Uterus (tissue), 4 donors: Measurements from ENCODE around the gene PRPF38B. TPM values are rescaled to one million over a fixed set of nuclear protein-coding genes. Genes with fewer than 3 reads are reported as not detected.
"Not testable (repeated sequence)": the region's sequence is repeated elsewhere in the genome, so short reads cannot be mapped to it uniquely, and the experiment has no call there.

ENCODE experiments used
- DNase-seq, 2 donors: peaks; one replicate each; pipeline ENCODE4 v3.0.0-alpha.2; 2019 to 2020
- H3K27ac ChIP-seq, 2 donors: fragments of 200-600 bp; sonication (generic); 1 replicate in 1 of 2; 2 replicates in 1 of 2; pipeline ENCODE4 v1.5.1; 2016 to 2018
- H3K27me3 ChIP-seq, 2 donors: fragments of 200-600 bp; sonication (generic); one replicate each; pipeline ENCODE4 v1.5.1; 2018 to 2019; ENCODE audit warnings: control low read depth in 1 of 2
- H3K36me3 ChIP-seq, 2 donors: fragments of 200-600 bp; sonication (generic); one replicate each; pipeline ENCODE4 v1.5.1; 2019; ENCODE audit warnings: control low read depth in 1 of 2
- H3K4me1 ChIP-seq, 2 donors: fragments of 200-600 bp; sonication (generic); one replicate each; pipeline ENCODE4 v1.5.1; 2018 to 2019; ENCODE audit warnings: control low read depth in 1 of 2
- H3K4me3 ChIP-seq, 2 donors: fragments of 200-600 bp; sonication (generic); 1 replicate in 1 of 2; 2 replicates in 1 of 2; pipeline ENCODE4 v1.5.1; 2018 to 2019; ENCODE audit warnings: mild to moderate bottlenecking in 1 of 2
- H3K9me3 ChIP-seq, 2 donors: fragments of 200-600 bp; sonication (generic); one replicate each; pipeline ENCODE4 v1.5.1; 2019; ENCODE audit warnings: control low read depth in 1 of 2
- CTCF ChIP-seq, 4 experiments: fragments of 200-600 bp in 2 of 4; fragments of 450-650 bp in 2 of 4; sonication (generic) in 2 of 4; IDR thresholded peaks; one replicate each; pipeline ENCODE4 v1.5.1; 2016 to 2019; ENCODE audit warnings: antibody characterized with exemption in 4 of 4, mild to moderate bottlenecking in 2 of 4, moderate library complexity in 1 of 4
- POLR2A ChIP-seq, 2 donors: fragments of 450-650 bp; IDR thresholded peaks; one replicate each; pipeline ENCODE4 v1.6.1; 2016; ENCODE audit warnings: antibody characterized with exemption in 2 of 2, mild to moderate bottlenecking in 1 of 2, moderate library complexity in 1 of 2
- intact Hi-C: fragments of 100-400 bp; cut with DNase I; formaldehyde crosslinking; loops from one replicate; pipeline ENCODE4 v1.15.1; 2023; ENCODE audit warnings: low total_unique reads
- total RNA-seq, 4 donors: library from RNA; depleted of rRNA in 3 of 4; stranded (reverse); fragments of >200 nt in 3 of 4; gene quantifications; one replicate each; pipeline versions ENCODE4 v1.1.0 to v1.2.4, GENCODE V29; 2014 to 2023
- donor health status: DM: yes; HTN: yes; CAD: no.

PRPF38B gene
- total RNA-seq, 4 donors from 2014 or later, result 6.7 to 40.0 (median 29.1) TPM

- Histone ChIP-seq H3K9me3 (no peaks in the 10 kb centered on the region), H3K4me3 (no peak overlapping the region), H3K27ac (no peak overlapping the region), H3K36me3 (no peaks in the 10 kb centered on the region), H3K27me3 (no peaks in the 10 kb centered on the region), H3K4me1 (no peaks in the 10 kb centered on the region)
- no peak for DNase-seq
- intact Hi-C loops, result no loop called here
- TF ChIP-seq CTCF (IDR thresholded peaks at IDR 0.05), result no peak
- no peak for TF ChIP-seq POLR2A (IDR thresholded peaks at IDR 0.05)
These were observed 12.4 kb upstream of the PRPF38B start for GRCh38 chr1:108679586-108680213.

GRCh38 chr1:108681701-108682100 lies 10.4 kb upstream of the PRPF38B start:
- H3K27me3 ChIP-seq, H3K4me1 ChIP-seq, intact Hi-C loops, H3K36me3 ChIP-seq, H3K27ac ChIP-seq, DNase-seq, H3K4me3 ChIP-seq, H3K9me3 ChIP-seq: not testable (repeated sequence)

GRCh38 chr1:108685529-108685928 lies 6.6 kb upstream of the PRPF38B start:
- no peaks in the 10 kb centered on the region for H3K9me3 ChIP-seq
- H3K36me3 ChIP-seq, result no peaks in the 10 kb centered on the region
- no peak overlapping the region for H3K27ac ChIP-seq
- TF ChIP-seq CTCF (IDR thresholded peaks at IDR 0.05), result no peak
- no peak for DNase-seq
- intact Hi-C loops, result no loop called here
- no peaks in the 10 kb centered on the region for H3K27me3 ChIP-seq
- H3K4me1 ChIP-seq, result no peaks in the 10 kb centered on the region
- no peak overlapping the region for H3K4me3 ChIP-seq

GRCh38 chr1:108686614-108687313 lies 5.3 kb upstream of the PRPF38B start:
- no peak overlapping the region for H3K27ac ChIP-seq

GRCh38 chr1:108691128-108691941 lies 775 bp upstream of the PRPF38B start:
- no peaks in the 10 kb centered on the region for H3K9me3 ChIP-seq
- H3K27ac ChIP-seq, result peak overlapping the region; percentile 97
- no peaks in the 10 kb centered on the region for H3K4me1 ChIP-seq
- DNase-seq, result no peak
- TF ChIP-seq POLR2A (IDR thresholded peaks at IDR 0.05), result no peak
- TF ChIP-seq CTCF (IDR thresholded peaks at IDR 0.05), result no peak
- intact Hi-C loops, result no loop called here
- H3K36me3 ChIP-seq, result no peaks in the 10 kb centered on the region
- peak overlapping the region; percentile 95 to 98 for H3K4me3 ChIP-seq
- H3K27me3 ChIP-seq, result no peaks in the 10 kb centered on the region

More at GRCh38 chr1:108686614-108687313, 5.3 kb upstream of the PRPF38B start:
- no peak for DNase-seq
- Histone ChIP-seq H3K4me3 (no peak overlapping the region), H3K9me3 (no peaks in the 10 kb centered on the region), H3K36me3 (no peaks in the 10 kb centered on the region), H3K4me1 (no peaks in the 10 kb centered on the region), H3K27me3 (no peaks in the 10 kb centered on the region)
- TF ChIP-seq CTCF (IDR thresholded peaks at IDR 0.05), result no peak
- intact Hi-C loops, result no loop called here
